HG03469 (cell line): ENCODE data around the gene MTHFS.
"Not testable (repeated sequence)": the region's sequence is repeated elsewhere in the genome, so short reads cannot be mapped to it uniquely, and the experiment has no call there.

Experiments
- ATAC-seq: cut with Tn5 transposase; IDR thresholded peaks from one replicate; pipeline ENCODE4 v1.9.1; 2021; ENCODE audit warnings: mild to moderate bottlenecking, moderate library complexity, moderate number of reproducible peaks; ENCODE audit not compliant: unreplicated experiment

MTHFS gene

DNA sequence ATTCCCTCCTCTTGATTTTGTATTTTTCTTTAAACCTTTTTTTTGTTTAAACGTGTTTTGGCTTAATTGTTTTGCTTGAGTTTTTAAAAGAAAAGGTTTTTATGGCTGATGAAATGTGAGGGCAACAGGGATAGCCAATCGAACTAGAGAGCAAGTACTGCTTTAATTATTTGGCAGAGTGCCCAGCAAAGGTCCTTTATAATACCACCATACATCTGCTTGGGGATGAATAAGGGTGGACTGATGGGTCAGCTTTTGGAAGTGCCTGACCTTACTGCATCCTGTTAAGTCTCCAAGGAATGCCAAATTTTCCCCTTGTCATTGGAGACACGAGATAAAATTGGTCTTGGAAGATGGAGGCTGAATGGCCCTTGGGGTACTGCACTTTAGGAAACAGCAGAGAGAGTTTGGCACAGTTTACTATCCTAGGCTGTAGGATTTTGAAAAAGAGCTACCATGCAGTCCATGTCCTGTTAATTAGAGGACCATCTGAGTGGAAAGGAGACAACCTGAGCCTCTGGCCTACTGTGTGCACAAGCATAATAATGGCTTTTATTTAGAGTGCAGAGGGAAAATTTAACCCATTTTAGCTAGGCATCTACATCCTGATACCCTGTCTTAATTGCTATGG, 19.8 kb upstream of the MTHFS start:
- ATAC-seq = no peak

DNA sequence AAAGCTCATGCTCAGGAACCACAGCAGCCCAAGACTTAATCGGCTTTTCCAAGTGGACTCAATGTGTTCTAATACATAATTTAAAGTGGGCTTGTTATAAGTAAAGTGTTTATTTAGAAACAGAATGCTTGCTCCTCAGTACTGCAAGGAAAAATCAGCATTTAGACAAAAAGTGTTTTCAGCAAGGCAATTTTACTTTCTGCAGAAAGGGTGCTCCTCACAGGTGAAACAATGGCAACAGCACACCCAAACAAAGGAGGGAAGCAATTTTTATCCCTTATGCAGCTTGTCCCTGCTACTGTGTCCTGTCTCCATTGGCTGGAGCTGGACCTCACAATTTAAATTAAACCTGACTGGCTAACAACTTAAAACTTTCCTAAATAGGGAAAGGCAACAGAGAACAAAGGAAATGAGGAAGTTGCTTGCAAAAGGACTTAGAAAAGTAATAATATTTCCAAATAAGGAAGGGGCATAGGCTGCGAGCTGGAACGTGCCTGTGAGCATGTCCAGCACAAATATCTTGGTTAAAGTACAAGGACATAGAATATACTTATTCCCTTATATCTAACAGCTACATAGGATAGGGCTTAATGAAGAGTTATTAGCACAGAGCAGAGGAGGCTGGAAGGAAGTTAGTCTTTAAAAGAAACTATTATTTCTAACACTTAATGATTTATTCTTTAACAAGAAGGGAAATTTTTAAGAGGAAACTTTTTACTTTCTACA, 19.1 kb upstream of the MTHFS start:
- ATAC-seq = not testable (repeated sequence)

DNA sequence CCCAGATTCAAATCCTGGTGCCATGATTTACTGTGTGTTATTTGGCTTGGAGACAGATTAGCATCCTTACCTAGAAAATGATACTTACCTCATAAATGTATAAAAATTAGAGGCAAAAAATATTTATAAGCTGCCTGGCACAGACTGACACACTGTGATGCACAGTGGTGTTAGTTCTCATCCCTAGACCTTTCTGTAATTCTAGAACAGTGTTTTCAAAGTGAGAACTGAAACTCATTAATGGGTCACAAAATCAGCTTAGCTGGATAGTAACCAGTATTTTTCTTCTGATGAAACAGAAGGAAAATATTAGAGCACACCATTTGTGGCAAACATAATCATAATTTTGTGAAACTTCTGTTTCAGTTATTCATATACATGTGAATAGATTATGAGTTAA, 17.9 kb upstream of the MTHFS start:
- ATAC-seq = no peak

DNA sequence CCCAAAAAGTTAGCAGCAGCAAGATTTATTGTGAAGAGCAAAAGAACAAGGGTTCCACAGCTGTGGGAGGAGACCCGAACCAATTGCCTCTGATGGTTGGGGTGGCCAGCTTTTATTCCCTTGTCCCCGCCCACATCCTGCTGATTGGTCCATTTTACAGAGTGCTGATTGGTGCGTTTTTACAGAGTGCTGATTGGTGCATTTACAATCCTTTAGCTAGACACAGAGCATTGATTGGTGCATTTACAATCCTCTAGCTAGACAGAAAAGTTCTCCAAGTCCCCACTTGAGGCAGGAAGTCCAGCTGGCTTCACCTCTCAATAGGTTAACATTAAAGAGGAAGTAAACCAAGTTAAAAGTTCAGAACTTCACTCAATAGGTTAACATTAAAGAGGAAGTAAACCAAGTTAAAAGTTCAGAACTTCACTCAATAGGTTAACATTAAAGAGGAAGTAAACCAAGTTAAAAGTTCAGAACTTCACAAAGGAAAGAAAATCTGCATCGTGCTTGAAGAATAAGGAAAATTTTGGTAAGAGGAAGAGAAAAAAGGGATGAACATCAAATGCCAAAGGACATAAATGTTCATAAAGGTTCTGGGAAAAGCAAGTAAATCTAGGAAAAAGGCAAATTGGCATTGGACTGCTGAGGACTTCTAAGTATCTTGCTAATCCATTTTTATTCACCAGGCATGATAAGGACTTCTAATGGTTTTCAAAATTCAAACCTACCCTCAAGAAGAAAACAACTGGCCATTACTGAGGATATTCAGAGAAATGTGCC, 12.9 kb upstream of the MTHFS start:
- ATAC-seq = peak; percentile 73

DNA sequence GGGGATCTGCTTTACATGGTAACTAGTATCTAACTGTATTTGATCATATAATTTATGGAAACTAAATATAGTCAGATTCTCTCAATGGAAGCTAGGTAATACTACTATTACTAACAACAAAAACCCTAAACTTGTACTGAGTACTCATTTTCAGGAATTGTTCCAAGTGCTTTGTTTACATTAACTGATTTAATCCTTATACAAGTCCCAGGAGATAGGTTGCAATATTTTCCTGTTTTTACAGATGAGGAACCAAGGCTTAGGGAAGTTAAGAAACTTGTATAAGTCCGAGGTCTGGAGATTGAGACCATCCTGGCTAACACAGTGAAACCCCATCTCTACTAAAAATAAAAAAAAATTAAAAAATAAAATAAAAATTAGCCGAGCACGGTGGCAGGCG, 7.5 kb upstream of the MTHFS start:
- no peak for ATAC-seq

DNA sequence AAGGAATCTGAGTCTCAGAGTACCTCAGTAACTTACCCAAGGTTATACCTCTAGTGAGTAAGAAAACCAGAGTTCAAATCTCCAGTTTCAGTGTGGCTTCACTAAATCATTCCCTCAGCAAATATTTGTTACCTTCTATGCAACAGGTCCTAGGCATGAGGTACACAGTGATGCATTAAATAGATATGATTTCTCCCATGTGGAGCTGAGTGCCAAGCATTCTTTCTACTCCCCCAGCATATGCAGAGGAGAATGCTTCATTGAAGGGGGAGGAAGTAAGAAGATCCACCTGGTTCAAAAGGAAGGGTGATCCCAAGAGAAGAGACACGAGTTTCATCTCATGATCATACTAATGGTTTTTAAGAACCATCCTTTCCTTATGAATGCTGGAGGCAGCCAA, 6.8 kb upstream of the MTHFS start:
- no peak for ATAC-seq

DNA sequence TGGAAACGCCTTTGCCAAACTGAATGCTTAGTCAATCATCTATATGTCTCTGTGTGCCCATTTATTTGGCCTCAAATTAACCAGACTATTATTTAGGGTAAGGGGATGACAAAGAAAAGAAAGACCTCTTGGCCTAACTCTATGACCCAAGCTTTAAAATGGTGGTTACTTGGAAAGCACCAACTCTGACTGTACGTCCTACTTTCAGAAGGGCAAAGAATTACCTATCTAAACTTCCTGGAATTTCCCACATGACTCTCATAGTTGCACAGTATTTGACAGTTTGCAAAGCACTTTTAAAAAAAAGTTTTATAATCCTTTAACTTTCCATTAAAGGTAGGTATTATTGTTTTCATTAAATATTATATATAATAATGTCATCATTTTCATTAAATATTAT, 6.3 kb upstream of the MTHFS start:
- ATAC-seq = no peak

DNA sequence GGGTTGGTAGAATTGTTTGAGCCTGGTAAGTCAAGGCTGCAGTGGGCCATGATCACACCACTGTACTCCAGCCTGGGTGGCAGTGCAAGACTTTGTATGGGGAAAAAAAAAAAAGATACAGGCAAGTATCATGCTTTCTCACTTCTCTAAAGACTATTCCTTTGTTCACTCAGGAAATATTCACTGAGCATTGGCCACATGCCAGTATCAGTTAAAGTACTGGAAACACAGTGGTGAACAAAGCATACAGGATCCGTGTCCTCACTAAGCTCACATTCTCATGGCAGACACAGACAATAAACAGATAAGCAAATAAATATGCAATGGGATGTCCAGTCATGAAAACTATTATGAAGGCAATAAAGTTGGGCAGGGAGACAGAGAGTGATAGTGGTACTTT, 5.1 kb upstream of the MTHFS start:
- no peak for ATAC-seq

DNA sequence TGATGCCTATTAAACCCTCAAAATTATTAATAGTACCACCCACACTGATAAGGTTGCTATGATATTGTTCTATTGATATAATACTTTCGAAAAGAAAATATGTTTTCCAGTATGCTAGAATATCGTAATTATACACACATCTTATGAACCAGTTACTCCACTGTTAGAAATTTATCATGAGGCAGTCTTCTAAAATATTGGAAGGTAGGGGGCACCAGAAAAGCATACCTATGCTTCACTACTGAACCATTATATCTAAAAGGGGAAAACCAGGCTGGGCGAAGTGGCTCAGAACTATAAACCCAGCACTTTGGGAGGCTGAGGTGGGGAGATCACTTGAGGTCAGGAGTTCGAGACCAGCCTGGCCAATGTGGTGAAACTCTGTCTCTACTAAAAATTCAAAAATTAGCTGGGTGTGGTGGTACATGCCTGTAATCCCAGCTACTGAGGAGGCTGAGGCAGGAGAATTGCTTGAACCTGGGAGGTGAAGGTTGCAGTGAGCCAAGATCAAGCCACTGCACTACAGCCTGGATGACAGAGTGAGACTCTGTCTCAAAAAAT, 4.1 kb upstream of the MTHFS start:
- ATAC-seq = not testable (repeated sequence)

DNA sequence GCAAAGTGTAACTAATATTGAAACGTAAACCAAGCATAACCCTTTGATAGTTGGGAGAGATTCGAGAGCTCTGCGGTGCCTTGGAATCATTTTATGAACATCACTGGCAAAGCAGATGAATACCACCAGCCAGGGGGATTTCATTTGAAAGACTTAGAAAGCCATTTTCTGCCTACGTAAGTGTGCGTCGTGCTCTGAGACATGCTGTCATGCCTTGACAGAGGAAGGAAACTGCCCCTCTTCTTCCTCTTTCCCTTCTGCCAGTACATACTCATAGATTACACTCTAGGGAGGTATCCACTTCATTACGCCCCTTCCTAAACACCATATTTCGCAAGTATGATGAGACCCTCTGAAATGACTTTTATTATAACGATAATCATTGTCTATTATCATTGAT, 3.3 kb upstream of the MTHFS start:
- ATAC-seq = no peak

DNA sequence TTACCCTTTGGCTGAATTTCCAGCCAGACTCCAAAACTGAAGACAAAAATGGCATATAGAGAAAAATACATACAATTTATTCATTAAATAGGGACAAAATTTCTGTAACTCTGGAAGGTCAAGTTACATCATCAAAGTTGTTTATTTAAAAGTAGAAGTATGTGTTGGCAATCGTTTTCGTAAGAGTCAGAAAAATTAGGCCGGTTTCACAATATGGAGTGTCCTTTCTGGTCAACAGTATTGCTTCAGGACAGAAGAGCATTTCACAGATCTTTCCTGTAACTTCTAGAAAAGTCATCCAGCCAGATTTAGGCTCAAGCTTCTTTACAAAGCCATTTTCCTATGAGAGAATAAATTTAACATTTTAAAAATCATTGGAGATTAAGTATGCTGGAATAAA, 2.0 kb upstream of the MTHFS start:
- not testable (repeated sequence) for ATAC-seq

DNA sequence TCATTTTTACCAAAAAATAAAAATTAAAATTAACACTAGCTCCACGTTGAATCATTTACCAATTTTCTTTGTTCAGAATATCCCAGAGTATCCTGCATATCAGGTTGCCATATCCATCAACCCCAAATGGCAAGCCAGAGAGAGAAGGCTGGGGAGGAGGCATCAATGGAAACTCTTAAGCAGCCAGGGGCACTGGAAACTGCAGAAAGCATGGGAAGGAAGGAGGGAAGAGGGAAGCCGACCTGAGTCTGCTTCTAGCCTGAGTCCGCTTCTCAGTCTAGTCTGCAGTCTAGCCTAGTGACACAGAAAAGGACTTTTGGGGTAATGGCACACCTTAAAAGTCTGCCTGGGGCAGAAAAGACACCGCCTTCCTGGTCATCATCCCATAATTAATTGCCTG, 1.6 kb upstream of the MTHFS start:
- ATAC-seq = no peak

DNA sequence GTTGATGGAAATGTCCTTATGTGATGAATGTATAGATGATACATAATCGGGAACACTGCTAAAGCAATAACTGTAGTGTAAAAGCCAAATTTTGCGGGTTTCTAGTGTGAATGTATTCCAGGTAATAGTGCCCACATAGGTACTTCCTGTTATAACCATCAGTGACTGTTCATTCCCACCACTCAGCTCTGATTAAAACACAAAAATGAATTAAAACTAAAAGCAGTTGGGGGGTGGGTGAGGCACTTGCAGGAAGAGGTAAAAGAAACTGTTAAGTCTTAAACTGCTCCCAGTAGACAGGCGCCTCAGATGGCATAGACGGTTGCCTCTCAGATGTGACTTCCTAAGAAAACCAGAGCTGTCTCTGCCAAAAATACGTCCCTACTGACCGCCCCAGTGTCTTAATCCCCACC, 893 bp upstream of the MTHFS start:
- no peak for ATAC-seq

DNA sequence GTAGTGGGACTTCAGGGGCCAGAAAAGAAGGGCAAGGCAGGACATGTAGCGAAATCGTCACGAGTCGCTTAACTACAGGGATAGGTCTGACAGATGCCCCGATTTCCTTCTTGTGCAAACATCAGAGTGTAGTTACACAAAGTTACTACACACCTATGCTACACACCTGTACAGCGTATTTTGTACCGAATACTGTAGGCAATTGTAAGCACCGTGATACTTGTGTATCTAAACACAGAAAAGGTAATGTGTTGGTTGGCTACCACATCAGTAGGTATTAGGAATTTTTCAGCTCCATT, 515 bp upstream of the MTHFS start:
- ATAC-seq = no peak

DNA sequence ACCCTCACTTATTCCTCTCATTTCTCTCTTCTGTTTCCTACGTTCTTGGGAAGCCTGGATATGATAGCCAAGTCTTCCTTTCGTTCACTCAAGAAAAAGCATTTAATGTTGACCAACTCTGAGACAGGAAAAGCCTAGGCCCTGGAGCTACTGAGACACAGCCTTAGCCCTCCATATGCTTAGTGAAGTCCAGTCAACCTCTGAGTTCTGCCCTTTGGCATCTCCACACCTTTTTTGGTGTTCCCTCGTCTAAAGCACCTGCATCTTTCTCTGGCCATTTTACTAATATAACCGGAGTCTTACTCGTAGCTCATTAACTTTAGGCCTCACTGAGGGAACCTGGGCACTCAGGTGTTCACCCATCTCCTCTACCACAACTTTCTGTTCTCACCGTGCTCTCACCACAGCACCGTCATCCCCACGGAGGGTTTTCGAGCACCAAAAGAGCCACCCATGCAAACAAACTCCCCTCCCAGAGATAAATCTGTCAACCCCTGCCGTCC, 632 bp downstream of the MTHFS start:
- no peak for ATAC-seq

DNA sequence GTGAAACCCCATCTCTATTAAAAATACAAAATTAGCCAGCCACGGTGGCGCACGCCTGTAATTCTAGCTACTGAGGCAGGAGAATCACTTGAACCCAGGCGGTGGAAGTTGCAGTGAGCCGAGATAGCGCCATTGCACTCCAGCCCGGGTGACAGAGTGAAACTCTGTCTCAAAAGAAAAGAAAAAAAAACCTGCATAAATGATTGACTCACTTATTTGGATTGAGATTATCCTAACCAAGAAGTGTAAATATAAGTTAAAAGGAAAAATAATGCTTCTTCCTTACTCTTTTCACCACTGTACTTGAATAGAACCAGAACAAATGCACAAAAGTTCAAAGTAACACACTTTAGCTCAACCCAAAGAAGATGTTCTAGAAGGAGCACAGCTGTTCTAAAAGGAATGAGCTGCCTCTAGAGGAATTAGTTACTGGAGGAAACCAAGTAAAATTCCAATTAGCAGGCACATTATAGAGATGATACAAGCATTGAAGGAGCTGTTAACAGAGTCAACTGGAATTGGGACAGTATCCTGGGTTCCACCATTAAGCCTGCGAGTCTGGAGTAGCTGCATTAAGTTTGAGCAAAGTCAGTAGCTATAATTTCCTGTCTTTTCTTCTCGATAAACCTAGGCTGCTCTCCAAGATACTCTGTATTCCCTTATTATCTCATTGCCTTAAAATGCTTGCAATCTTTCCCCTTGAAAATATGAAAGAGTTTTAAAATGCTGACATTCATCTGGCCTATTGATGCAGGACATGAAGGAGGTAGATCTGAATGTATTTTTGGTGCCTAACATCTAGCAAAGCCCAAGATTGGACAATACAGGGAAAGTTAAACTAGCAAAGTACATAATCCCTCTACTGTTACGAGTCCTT, 9.5 kb downstream of the MTHFS start:
- no peak for ATAC-seq

DNA sequence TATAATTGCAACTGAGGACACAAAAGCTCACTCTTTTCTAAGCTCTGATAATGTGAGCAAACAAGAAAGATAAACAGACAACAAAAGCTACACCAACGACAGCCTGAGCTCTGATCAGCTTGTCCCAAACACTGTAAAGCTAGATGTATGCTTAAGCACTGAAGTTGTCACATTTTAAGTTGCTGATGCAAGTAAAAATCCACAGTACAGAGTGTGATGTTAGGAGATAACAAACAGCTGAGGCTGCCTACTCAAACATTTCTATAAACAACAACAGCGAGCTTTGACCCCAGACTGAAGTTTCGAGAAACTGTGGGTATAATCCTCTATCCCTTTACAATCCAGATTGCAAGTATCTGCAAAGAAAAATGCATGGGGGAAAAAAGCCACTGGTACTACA, 10.7 kb downstream of the MTHFS start:
- ATAC-seq = no peak

DNA sequence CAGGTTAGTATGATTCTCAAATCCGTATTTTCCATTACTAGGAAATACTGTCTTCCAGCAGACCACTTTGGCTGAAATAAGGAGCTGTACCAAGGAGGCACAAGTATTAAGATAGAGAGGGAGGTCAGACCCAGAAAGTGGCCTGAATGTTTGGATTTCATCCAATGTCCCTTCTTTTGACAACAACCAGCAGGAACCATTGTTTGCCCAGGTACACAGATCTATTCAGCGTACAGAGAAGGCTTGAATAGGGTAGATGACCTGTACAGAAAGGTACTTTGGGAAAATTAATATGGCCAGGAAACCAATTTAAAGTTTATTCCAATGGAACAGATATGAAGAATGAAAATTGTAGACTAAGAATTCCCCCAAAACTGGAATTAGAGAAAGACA, 12.6 kb downstream of the MTHFS start:
- no peak for ATAC-seq

DNA sequence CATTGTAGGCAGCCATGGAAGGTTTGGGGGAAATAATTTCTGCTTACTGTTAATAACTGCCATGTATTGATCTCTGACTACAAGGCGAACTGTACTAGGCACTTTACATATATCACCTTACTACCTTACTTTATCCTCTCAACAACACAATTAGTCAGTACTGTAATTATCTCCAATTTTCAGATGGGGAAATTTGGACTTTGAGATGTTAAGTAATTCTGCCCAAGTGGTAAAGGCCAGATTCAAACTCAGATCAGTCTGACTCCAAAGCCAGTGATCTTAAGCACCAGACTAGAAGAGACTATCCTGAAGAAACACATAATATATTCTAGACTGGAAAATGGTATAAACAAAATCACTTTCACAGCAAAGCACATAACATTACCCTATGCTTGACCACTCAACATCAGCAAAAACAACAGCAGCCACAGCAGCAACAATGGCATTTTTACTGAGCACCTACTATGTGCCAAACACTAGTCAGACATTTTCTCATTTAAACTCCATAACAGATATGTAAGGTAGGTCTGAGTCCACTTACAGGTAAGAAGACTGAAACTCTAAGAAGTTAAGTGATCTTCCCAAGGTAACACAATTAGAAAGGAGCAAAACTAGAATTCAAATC, 13.1 kb downstream of the MTHFS start:
- ATAC-seq = no peak

DNA sequence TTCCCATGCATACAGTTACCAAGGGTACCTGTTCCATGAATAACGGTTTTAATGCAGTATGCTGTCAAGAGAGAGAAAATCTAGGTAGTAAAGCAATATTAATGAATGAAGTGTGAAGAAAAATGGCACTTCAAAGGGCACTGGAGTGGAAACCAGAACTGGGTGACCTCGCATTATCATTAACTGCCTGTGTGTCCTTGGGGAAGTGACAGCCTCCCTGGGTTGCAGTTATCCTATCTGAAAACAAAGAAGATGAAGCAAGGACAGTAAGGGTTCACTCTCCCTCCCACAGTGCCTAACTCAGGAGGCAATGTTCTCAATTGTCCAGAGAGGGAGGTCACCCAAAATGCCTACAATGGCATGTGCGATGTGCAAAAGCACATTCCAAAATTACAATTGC, 15.1 kb downstream of the MTHFS start:
- ATAC-seq = no peak
